Hair follicle dermal papilla cell (primary cell): ENCODE measurements around the gene TLL1. TPM values are rescaled to one million over a fixed set of nuclear protein-coding genes. Genes with fewer than 3 reads are reported as not detected.

Experiments
- small RNA-seq: library from RNA; depleted of rRNA; stranded (forward); fragments of <200 nt; gene quantifications from one replicate; pipeline ENCODE3, GENCODE V24; 2012
- total RNA-seq: library from RNA; depleted of rRNA; stranded (reverse); fragments of >200 nt; gene quantifications from 2 replicates; pipeline ENCODE4 v1.2.3, GENCODE V29; 2012

The TLL1 gene
- total RNA-seq, result 0.97 and 1.5 TPM in 2 replicates

DNA sequence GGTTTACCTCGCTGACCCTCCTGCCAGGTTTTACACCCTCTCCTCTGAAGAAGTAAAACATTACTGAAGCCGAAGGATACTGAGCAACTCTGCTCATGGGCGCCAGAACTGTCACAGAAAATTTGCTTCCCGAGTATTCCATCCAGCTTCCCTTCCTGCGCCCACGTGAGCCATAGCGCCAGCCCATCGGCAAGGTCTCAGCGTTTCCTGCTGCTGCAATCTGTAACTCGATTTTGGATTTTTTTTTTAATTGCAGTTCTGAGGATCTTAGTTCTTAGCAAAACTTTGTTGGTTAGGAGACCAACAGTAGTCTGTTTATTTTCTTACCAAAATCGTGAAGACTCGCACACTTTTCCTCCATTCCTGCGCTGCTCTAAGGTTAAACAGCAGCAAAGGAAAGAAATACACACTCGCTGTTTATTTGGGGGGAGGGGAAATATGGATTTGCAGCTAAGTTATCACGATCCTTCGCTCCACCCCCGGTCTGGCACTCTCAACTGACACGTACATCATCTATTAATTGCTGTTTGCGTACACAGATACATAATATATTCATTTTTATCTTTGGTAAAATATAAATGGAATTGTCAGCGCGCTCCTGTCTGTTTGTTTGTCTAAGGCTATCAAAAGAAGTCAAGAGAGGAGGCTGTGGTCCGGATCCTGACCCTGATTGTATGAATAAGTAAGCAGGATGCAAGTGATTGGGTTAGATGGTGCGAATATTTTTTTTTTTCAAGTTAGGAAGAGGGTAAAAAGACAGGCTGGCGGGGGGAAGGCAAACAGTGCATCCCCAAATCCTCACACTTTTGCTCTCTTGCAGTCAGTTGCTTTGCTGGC is at the start of gene TLL1:
Gene TLL1 (plus strand): TSS at position 777 of the 837 bp plus-strand sequence. CDS start 668 bp downstream, outside the sequence.

Small RNA genes lying within 50 kb of the gene (small RNA-seq; reads per million reads assigned to genes)
- not detected for gene RNA5SP170
